Activated CD8-positive, alpha-beta T cell treated with anti-CD3 and anti-CD28 coated beads for 36 hours (primary cell): ENCODE results near the gene SLC35B4. TPM values are rescaled to one million over a fixed set of nuclear protein-coding genes. Genes with fewer than 3 reads are reported as not detected.
A peak's percentile ranks its signal among the peaks of the same experiment; 100 is the strongest.

Experiments used
- ATAC-seq: fragments of 200-7000 bp; cut with Tn5 transposase; one replicate; pipeline ENCODE4 v1.10.0; 2021; ENCODE audit warnings: mild to moderate bottlenecking, moderate library complexity
- CTCF ChIA-PET: fragments of 350-600 bp; sonication (Branson Sonifier 250); formaldehyde crosslinking; loops from one replicate; lab custom pipeline; 2021; ENCODE audit warnings: antibody characterized with exemption; lab: Charles Lee
- POLR2A ChIA-PET: fragments of 350-600 bp; sonication (Branson Sonifier 250); formaldehyde crosslinking; loops from one replicate; lab custom pipeline; 2021; ENCODE audit warnings: antibody characterized with exemption; lab: Charles Lee
- DNase-seq: peaks from one replicate; pipeline ENCODE4 v3.0.0-alpha.2; 2020
- H3K27ac Mint-ChIP-seq: one replicate; pipeline ENCODE4 v1.8.0; 2021; ENCODE audit warnings: mild to moderate bottlenecking, mixed read lengths
- H3K27me3 Mint-ChIP-seq: one replicate; pipeline ENCODE4 v1.8.0; 2021; ENCODE audit warnings: mixed read lengths
- H3K36me3 Mint-ChIP-seq: one replicate; pipeline ENCODE4 v1.8.0; 2021; ENCODE audit warnings: low read depth, mixed read lengths
- H3K4me1 Mint-ChIP-seq: one replicate; pipeline ENCODE4 v1.8.0; 2021; ENCODE audit warnings: low read depth, mixed read lengths
- H3K4me3 Mint-ChIP-seq: one replicate; pipeline ENCODE4 v1.8.0; 2021; ENCODE audit warnings: mild to moderate bottlenecking, moderate library complexity, mixed read lengths
- H3K9me3 Mint-ChIP-seq: one replicate; pipeline ENCODE4 v1.8.0; 2021; ENCODE audit warnings: mixed read lengths
- intact Hi-C: fragments of 100-400 bp; cut with micrococcal nuclease; formaldehyde crosslinking; loops from one replicate; pipeline ENCODE4 v1.10.0; 2022
- total RNA-seq, 2 experiments: library from RNA; stranded (reverse); gene quantifications; one replicate each; pipeline ENCODE4 v1.2.3, GENCODE V29; 2021
- TF ChIP-seq, protein P1 (sequence below): fragments of 200-600 bp; IDR thresholded peaks from one replicate; pipeline ENCODE4 v1.8.0; 2022; ENCODE audit warnings: antibody characterized with exemption, mild to moderate bottlenecking

The SLC35B4 gene
- total RNA-seq, 2 experiments from 2014 or later, result 11.7 to 13.7 TPM

DNA sequence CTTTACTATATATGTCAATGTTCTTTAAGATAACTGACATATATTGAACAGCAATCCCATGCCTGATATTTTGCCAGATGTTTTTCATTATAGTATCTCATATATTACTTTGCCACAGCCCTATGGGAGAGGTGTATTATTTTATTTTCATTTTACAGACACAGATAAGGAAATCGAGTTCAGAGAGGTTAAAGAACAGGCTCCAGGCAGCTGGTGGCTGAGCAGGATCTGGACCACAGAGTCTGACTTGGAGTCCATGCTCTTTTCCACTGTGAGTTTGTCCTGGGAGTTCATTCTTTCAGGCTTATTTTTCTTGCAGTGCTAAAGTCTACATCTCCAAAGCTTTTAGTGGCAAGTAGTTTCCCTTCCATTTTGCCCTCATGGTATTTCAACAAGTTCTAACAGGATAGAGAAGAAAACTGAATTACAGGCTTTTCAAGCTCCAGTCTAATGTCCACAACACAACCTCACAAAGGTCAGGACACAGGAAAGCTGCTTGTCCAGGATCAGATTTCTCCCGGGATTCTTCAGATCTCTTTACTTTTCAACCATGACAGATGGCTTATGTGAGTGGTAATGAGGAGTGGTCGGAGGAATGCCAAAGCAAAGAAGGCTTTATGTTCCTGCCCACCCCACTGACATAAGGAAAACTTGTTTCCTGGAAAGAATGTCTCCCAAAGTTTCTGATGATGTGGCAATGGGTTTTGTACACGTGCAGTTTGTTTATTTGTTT, 13.1 kb upstream of the SLC35B4 start:
- Mint-ChIP-seq H3K4me3 (no peak overlapping the region), H3K27ac (no peak overlapping the region), H3K9me3 (no peaks in the 10 kb centered on the region), H3K4me1 (no peaks in the 10 kb centered on the region), H3K36me3 (no peaks in the 10 kb centered on the region), H3K27me3 (peaks cover 9% of the 10 kb centered on the region)
- TF ChIP-seq, protein P1, sequence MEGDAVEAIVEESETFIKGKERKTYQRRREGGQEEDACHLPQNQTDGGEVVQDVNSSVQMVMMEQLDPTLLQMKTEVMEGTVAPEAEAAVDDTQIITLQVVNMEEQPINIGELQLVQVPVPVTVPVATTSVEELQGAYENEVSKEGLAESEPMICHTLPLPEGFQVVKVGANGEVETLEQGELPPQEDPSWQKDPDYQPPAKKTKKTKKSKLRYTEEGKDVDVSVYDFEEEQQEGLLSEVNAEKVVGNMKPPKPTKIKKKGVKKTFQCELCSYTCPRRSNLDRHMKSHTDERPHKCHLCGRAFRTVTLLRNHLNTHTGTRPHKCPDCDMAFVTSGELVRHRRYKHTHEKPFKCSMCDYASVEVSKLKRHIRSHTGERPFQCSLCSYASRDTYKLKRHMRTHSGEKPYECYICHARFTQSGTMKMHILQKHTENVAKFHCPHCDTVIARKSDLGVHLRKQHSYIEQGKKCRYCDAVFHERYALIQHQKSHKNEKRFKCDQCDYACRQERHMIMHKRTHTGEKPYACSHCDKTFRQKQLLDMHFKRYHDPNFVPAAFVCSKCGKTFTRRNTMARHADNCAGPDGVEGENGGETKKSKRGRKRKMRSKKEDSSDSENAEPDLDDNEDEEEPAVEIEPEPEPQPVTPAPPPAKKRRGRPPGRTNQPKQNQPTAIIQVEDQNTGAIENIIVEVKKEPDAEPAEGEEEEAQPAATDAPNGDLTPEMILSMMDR, result no peak
- DNase-seq (no peak), ATAC-seq (no peak)
- intact Hi-C loops, result no loop called here
- ChIA-PET CTCF (no interaction called here), POLR2A (no interaction called here)

DNA sequence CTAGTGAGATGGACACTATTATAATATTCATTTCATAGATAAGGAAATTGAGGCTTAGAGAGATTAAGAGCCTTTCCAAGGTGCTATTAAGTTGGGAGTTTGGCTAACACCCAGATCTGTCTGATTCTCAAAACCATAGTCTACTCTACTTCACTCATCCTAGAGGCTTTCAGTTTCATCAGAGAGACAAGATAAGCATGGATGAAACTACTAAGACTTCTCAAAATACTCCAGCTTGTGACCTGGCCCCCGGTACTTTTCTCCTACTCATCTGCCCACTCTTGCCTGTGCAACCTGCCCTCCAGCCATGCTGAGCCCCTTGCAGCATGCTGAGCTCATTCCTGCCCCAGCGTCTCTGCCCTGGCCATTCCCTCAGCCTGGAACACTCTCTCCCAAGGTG, 12.2 kb upstream of the SLC35B4 start:
- intact Hi-C loops, result no loop called here
- H3K4me3 Mint-ChIP-seq, result no peak overlapping the region
- H3K27me3 Mint-ChIP-seq, result peaks cover 9% of the 10 kb centered on the region
- no peak for DNase-seq
- TF ChIP-seq, protein P1, result no peak
- POLR2A ChIA-PET, result interaction anchor here (0.7 kb wide), 1 partner anchor 12 kb away, joined by 3 read pairs; the partner anchor contains the start of gene SLC35B4
- no peak for ATAC-seq
- no peaks in the 10 kb centered on the region for H3K36me3 Mint-ChIP-seq
- no peaks in the 10 kb centered on the region for H3K9me3 Mint-ChIP-seq
- no peaks in the 10 kb centered on the region for H3K4me1 Mint-ChIP-seq
- CTCF ChIA-PET, result interaction anchor here (0.7 to 1.4 kb wide), 5 partner anchors 12 to 188 kb away, joined by 3 to 5 read pairs (median 5); partner anchors contain the start of gene SLC35B4
- no peak overlapping the region for H3K27ac Mint-ChIP-seq

DNA sequence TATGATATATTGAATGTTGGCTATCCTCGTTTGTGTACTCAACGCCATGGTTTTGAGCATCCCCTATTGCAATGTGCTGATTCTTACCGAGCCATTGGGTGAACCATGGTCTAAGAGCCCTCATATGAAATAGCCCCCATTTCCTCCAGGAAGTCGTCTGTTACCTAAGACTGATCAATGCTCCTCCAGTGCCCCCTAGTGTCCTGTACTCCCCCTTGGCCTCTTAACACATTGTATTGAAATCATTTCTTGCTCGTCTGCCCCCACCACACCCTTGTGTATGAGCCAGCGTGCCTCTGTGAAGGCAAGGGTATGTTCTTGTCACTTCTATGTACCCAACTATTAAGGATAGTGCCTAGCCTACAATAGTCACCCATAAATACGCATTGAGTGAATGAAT, 11.2 kb upstream of the SLC35B4 start:
- Mint-ChIP-seq H3K27me3 (peaks cover 9% of the 10 kb centered on the region), H3K9me3 (no peaks in the 10 kb centered on the region), H3K36me3 (no peaks in the 10 kb centered on the region), H3K4me1 (no peaks in the 10 kb centered on the region), H3K4me3 (no peak overlapping the region), H3K27ac (no peak overlapping the region)
- intact Hi-C loops, result no loop called here
- ATAC-seq (peak; percentile 94), DNase-seq (peak; percentile 87)
- ChIA-PET CTCF (interaction anchor here (1.0 to 1.4 kb wide), 4 partner anchors 11 to 187 kb away, joined by 3 to 5 read pairs (median 5); partner anchors contain the start of gene SLC35B4), POLR2A (interaction anchor here (0.6 kb wide), 1 partner anchor 320 kb away, joined by 4 read pairs; no protein-coding TSS in a partner anchor)
- TF ChIP-seq, protein P1, result peak; percentile 48

DNA sequence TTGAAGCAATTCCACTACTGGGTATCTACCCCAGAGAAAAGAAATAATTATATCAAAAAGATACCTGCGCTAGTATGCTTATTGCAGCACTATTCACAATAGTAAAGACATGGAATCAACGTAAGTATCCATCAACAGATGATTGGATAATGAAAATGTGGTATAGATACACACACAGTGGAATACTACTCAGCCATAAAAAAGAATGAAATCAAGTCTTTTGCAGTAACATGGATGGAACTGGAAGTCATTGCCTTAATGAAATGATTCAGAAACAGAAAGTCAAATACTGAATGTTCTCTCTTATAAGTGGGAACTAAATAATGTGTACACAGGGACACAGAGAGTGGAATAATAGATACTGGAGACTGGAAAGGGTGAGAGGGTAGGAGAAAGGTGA, 7.4 kb upstream of the SLC35B4 start:
- TF ChIP-seq, protein P1, result no peak
- no peak for ATAC-seq
- ChIA-PET POLR2A (no interaction called here), CTCF (interaction anchor here (1.0 kb wide), 1 partner anchor 33 kb away, joined by 3 read pairs; no protein-coding TSS in a partner anchor)
- Mint-ChIP-seq H3K27me3 (peaks cover 4% of the 10 kb centered on the region), H3K36me3 (no peaks in the 10 kb centered on the region), H3K9me3 (no peaks in the 10 kb centered on the region), H3K4me3 (no peak overlapping the region), H3K4me1 (no peaks in the 10 kb centered on the region), H3K27ac (no peak overlapping the region)
- no peak for DNase-seq
- intact Hi-C loops, result no loop called here

DNA sequence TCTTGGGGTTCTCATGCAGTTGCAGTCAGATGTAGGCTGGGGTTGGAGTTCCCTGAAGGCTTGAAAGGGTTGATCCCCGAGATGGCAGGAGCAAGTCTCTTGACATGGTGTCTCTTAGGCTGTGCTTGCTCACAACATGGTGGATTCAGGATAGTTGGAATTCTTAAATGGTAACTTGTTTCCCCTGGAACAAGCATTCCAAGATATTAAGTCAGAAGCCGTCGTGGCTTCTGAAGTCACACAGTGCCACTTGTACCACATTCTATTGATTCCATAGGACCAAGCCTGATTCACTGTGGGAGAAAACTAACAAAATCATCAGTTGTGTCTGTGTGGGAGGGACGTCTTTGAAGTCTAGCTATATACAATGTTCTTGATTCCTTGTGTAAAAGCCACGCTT, 3.5 kb upstream of the SLC35B4 start:
- no peak for ATAC-seq
- H3K4me3 Mint-ChIP-seq, result no peak overlapping the region

More for the DNA sequence above, 3.5 kb upstream of the SLC35B4 start:
- Mint-ChIP-seq H3K9me3 (no peaks in the 10 kb centered on the region), H3K36me3 (no peaks in the 10 kb centered on the region), H3K4me1 (peaks cover 13% of the 10 kb centered on the region), H3K27me3 (peaks cover 4% of the 10 kb centered on the region), H3K27ac (no peak overlapping the region)
- ChIA-PET POLR2A (no interaction called here), CTCF (no interaction called here)
- DNase-seq, result no peak
- TF ChIP-seq, protein P1, result no peak
- intact Hi-C loops, result no loop called here
